ENCODE measurements around the gene MYPOP.
"Not testable (repeated sequence)": the region's sequence is repeated elsewhere in the genome, so short reads cannot be mapped to it uniquely, and the experiment has no call there.

MYPOP gene

DNA sequence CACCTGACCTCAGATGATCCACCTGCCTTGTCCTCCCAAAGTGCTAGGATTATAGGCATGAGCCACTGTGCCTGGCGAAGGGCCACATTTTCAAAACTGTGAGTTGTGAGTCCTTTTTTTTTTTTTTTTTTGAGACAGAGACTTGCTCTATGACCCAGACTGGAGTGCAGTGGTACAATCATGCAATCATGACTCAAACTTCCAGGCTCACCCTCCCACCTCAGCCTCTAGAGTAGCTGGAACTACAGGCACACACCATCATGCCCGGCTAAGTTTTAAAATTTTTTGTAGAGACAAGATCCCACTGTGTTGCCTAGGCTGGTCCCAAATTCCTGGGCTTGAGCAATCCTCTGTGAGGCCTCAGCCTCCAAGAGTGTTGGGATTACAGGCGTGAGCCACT lies 3.8 kb upstream of the MYPOP start:
- DNase-seq: no peak

- no peak for DNase-seq
Measured at GRCh38 chr19:45905011-45905410, 2.6 kb upstream of the MYPOP start.

DNA sequence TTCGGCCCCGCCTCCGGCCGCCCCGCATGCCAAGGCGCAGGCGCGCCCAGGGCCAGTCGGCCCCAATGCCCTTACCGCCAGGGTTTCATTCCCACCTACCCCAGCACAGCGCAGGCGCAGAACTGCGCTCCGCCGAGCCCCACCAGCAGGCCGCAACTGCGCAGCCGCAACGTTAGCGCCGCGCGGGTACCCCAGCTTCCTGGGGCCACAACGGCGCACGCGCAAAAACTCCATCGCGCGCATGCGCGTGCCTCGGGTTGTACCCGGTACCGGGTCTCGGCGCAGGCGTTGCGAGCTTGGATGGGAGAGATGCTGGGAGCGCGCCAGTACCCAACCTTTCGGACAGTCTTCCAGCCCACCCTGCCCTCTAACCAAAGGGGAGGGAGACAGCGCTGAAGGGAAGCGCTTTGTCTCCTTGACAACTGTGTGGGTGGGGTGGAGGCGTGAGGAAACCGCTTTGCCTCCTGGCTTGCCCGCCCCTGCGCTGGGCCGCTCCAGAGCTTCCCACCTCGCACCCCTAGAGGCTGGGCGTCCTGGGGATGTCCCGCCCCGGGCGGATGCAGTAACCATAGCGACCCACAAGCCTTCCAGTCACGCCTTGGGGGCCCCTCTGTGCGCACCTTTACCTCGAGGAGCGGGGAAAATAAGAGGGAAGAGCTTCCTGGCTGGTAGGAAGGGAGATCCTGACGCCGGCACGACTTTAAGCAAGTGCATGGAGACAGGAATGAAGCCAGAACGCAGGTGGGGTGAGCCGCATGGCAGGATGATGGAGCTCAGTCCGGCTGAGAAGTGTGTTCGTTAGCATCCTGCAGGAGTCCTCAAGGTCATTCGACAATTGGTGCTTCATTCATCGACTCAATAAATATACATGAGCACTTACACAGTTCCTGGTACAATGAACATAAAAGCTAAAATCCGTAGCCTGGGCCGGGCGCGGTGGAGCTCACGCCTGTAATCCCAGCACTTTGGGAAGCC lies 525 bp upstream of the MYPOP start:
- peak; percentile 100 for DNase-seq

DNA sequence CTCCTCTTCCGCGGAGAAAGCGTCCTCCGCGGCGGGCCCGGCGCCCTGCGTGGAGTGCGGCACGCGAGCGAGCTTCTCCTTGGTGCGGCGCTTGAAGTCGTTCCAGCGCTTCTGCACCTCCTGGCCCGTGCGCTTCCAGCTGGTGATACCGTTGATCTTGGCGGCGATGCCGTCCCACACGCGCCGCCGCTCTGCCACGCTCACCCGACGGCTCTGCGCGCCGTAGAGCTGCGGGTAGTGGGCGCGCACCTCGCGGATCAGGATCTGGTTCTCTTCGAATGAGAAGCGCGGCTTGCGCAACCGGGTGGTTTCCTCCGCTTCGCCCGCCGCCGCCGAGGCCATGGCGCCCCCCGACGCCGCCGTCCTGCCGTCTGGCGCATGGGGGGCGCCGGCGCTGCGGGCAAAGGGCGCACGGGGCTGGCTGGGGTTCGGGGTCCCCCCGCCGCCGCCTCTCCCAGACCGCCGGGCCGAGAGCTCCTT lies 941 bp downstream of the MYPOP start:
- peak; percentile 45 for DNase-seq

DNA sequence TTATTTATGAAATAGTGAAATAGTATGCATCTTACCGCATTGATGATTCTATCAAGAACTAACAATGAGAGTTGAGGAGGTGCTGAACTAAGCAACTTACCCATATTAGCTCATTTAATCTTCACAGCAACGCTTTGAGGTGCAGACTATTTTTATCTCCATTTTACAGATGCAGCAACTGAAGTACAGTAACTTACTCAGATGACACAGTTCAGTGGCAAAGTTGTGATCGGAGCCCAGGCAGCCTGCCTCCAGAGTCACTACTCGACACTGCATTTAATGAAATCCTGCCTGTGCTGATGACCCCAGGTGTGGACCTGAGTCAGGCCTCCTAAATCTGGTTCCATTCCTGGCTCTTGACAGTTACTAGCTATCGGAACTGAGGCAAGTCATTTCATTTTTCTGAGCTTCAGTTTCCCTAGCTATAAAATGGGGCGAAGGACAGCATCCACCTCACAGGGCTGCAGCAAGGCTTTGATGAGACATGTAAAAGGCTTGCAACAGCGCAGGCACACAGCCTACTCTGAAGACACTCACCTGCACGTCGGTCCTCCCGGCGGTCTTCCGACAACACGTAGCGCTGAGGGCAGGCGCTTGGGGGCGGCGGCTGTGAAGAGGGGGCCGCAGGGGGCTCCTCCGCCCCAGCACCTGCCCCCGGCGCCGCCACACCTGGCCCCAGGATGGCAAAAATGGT lies 1.5 kb downstream of the MYPOP start:
- DNase-seq: no peak

- DNase-seq: no peak
Measured at GRCh38 chr19:45899919-45900589, 2.4 kb downstream of the MYPOP start.

DNA sequence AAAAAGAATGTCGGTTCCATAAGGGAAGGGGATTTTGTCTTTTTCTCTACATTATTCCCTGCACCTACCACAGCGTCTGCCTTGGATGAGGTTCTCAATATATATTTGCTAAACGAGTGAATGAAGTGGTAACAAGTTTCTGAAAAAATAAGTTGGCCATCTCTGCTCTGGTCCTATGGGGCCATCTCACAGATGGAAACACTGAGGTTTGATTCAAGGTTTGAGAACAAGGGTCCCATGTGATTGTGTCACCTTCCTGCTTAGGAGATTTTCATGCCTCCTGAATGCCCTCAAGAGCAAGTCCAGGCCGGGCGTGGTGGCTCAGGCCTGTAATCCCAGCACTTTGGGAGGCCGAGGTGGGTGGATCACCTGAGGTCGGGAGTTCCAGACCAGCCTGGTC lies 3.2 kb downstream of the MYPOP start:
- no peak for DNase-seq

GRCh38 chr19:45897261-45897812 lies 5.1 kb downstream of the MYPOP start:
- no peak for DNase-seq

DNA sequence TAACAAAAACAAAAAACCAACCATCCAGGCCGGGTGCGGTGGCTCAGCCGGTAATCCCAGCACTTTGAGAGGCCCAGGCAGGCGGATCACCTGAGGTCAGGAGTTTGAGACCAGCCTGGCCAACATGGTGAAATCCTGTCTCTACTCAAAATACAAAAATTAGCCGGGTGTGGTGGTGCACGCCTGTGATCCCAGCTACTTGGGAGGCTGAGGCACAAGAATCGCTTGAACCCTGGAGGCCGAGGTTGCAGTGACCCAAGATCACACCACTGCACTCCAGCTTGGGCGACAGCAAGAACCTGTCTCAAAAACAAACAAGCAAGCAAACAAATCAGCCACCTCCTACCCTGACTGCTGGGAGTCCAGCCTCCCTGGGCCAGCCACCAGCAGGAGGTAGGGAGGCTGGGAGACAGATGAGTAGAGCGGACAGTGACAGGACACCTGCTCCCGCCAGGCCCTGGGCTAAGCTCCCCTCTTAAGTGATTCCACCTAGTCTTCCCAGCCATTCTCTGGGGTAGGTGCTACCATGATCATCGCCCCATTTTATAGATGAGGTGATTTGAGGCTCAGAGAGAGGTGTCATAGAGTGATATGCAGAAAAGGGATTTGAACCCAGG lies 6.3 kb downstream of the MYPOP start:
- not testable (repeated sequence) for DNase-seq

GRCh38 chr19:45895519-45895972 lies 6.9 kb downstream of the MYPOP start:
- DNase-seq: no peak

DNA sequence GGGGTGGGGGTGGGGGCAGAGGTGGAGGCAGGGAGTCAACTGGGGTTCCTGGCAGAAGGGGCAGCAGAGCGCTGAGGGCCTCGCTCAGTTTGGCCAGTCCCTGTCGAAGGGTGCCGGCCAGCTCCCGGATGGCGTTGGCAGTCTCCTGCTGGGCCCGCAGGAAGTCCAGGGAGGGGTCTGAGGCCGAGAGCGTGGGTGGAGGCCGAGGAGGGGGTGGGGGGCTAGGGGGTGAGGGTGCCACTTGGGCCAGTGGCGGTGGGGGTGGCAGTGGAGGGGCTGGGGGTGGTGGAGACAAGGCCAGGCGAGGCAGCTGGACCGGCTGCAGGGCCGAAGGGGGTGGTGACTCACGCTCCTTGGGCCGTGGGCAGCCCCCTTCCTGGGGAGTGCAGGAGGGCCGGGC lies 11.5 kb downstream of the MYPOP start:
- no peak for DNase-seq

DNA sequence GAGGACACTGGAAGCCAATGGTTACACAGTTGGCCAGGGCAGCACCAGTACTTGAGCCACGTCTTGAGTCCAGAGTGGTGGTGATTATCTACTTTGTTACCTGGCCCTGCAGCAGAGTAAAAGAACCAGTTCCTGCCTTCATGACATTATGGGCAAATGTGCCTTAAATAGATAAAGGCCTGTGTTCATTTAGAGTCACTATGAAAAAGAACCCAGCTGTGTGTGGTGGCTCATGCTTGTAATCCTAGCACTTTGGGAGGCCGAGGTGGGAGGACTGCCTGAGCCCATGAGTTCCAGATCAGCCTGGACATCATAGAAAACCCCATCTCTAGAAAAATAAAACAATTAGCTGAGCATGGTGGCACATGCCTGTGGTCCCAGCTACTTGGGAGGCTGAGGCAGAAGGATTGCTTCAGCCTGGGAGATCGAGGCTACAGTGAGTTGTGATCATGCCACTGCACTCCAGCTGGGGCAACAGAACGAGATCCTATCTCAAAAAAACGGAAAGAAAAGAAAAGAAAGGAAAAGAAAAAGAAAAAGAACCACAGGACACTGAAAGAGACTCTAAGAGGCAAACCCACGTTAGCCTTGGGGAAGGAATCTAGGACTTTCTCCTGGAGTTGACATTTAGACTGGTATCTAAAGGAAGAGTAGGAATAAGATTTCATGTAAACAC lies 13.1 kb downstream of the MYPOP start:
- no peak for DNase-seq

DNA sequence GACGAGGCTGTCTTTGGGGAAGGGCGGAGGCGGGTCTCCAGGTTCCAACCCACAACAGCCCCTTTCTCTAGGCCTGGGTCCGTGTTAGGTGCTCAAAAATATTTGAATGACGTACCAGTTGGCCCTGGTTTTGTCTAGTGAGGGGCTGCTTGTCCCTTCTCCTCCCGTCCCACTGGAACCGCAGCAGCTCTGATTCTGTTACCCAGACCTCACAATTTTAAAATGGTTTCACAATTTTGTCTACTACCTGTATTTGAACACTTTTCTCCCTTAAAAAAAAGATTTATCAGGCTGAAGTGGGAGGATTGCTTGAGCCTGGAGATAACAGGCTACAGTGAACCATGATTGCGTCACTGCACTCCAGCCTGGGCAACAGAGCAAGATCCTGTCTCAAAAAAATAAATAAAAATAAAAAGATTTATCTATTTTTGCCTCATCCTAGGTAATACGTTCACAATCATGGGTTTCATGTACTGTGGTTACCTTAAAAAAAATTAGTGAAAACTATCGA lies 15.2 kb downstream of the MYPOP start:
- no peak for DNase-seq

DNA sequence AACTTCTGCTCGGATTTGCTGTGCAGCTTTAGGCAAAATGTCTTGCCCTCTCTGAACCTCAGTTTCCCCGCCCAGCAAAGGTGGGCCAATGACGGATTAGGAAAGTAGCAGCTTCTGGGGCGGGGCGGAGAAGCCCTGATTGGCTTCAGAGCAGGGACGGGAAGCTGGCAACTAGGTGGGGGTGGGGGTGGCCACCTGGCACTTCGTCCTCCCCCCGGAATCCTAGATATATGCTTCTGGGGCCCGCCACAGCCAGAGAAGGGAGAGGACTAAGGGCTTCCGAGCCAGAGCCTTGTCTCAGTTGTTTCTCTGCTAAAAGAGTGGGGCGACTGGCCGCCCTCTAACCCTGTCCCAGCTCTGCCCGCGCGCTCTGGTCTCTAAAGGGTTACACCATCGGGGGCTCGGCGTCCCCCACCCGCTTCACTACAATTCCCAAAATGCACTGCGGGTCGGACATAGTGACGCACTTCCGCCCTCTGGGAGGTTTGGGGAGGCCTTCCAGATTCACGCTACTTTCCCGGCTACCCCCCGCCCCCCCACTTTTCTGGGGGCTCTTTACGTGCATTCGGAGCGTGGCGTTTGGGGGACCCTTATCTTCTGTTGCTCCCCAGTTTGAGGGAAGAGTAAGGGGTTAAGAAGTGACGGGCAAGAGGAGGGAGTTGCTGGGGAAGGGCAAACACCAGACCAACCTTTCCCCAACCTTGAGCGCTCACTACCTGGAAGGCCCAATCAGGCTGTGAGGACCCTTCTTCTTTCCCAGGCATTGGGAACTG lies 15.8 kb downstream of the MYPOP start:
- peak; percentile 96 for DNase-seq

DNA sequence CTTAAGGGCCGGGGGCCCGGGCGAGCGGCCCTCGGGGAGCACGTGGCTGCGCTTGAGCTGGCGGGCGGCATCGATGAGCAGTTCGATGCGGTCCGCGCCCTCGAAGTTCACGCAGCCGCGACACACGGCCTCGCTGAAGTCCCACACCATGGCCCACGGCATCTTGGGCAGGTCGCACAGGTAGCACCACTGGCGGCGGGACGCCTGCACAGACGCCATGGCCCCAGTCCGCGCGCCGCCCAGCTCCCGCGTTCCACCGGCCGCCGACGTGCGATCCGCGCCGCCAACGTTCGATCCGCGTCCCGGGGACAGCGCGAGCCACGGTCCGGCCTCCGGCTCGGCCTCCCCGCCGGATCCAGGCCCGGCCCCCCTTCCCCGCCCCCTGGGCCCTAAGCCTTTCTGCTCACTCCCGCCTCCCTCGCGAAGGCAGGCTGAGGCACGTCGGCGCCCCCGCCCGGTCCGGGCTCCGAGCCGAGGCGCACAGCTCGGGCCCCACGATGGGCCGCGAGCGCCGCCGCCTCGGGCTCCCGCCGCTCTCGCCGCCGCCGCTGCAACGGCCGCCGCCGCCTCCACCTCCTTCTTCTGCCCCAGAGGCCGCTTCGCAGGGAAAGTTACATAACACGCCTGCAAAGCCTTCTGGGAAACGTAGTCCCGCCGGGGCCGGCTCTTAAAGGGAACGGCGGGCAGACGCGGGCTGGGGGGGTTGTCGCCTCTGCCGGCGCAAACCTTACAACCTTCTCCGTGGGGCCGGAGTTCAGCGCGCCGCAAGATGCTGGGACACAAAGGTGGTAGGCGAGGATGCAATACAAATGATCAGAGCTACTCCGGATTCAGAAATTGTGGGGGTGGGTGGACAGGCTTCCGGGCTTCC lies 16.6 kb downstream of the MYPOP start, which contains the start of gene IRF2BP1:
TSS of gene IRF2BP1 (minus strand) at position 586 of the 871 bp plus-strand sequence. CDS start at position 219, 367 bp downstream.
- peak; percentile 93 for DNase-seq

- peak; percentile 28 for DNase-seq
Measured at GRCh38 chr19:45884682-45885555, 17.5 kb downstream of the MYPOP start.

DNA sequence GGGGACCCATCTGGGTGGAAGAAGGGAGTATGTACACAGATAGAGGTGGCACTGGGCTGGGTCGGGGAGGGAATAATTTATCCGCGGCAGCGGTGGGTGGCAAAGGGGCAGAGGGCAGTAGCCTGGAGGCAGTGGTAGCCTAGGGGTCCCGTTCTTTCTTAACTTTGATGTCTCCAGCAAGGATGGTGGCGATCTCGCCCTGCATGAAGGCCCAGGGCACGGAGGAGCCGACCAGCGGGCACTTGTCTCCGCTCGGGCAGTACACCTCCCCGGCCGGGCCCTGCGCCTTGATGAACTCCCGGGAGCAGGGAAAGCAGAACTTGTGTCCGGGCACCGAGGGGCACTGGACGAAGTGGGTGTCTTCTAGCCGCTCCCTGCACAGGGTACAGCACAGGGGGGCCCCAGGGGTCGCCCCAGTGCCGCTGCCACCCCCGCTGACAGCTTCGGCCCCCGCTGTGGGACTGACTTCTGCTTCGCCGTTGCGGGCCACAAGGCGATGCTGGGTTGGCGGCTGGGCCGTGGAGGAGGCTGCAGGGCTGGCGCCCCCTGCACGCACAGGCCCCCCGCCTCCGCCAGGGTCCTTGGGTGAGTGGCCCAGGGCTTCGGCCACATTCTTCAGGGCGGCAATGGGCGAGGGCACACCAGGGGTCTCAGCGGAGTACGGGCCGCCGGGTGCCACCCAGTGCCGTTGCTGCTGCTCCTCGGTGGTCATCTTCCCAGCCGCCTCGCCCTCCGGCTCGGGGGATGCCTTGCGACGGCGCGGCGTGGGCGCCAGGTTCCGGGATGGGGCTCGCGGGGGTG lies 18.3 kb downstream of the MYPOP start:
- no peak for DNase-seq

- DNase-seq: no peak
Measured at GRCh38 chr19:45883586-45883880, 18.9 kb downstream of the MYPOP start.

Data from activated CD4-positive, alpha-beta T cell treated with anti-CD3 and anti-CD28 coated beads, Interleukin-10, Interleukin-2, amounts not matched to agents 100 ng/mL and 50 ng/mL, durations not matched to agents 16 hours and 8 hours (primary cell).